Mesothelial cell of epicardium (in vitro differentiated cells): ENCODE measurements around the gene PDIA6. TPM values are rescaled to one million over a fixed set of nuclear protein-coding genes. Genes with fewer than 3 reads are reported as not detected.

Experiments
- DNase-seq, 2 experiments: peaks; one replicate each; pipeline ENCODE4 v3.0.0; 2021; ENCODE audit warnings: low spot score in 2 of 2; ENCODE audit not compliant: unreplicated experiment in 2 of 2
- H3K27ac Mint-ChIP-seq: 2 replicates; pipeline ENCODE4 v1.8.0; 2021; ENCODE audit warnings: mixed read lengths
- H3K27me3 Mint-ChIP-seq: 2 replicates; pipeline ENCODE4 v1.8.0; 2021; ENCODE audit warnings: low read depth, mixed read lengths
- H3K36me3 Mint-ChIP-seq: 2 replicates; pipeline ENCODE4 v1.8.0; 2021; ENCODE audit warnings: mixed read lengths
- H3K4me1 Mint-ChIP-seq: 2 replicates; pipeline ENCODE4 v1.8.0; 2021; ENCODE audit warnings: mixed read lengths
- H3K4me3 Mint-ChIP-seq: 2 replicates; pipeline ENCODE4 v1.8.0; 2021; ENCODE audit warnings: mild to moderate bottlenecking, moderate library complexity, mixed read lengths
- H3K9me3 Mint-ChIP-seq: 2 replicates; pipeline ENCODE4 v1.8.0; 2021; ENCODE audit warnings: mixed read lengths
- CTCF ChIP-seq: fragments of 200-600 bp; sonication (generic); IDR thresholded peaks from one replicate; pipeline ENCODE4 v1.5.0; 2021; ENCODE audit warnings: antibody characterized with exemption; ENCODE audit not compliant: unreplicated experiment
- total RNA-seq: library from RNA; stranded (reverse); gene quantifications from 3 replicates; pipeline ENCODE4 v1.2.1, GENCODE V29; 2021

The PDIA6 gene
- total RNA-seq, 1 donor from 2014 or later: 201 TPM

DNA sequence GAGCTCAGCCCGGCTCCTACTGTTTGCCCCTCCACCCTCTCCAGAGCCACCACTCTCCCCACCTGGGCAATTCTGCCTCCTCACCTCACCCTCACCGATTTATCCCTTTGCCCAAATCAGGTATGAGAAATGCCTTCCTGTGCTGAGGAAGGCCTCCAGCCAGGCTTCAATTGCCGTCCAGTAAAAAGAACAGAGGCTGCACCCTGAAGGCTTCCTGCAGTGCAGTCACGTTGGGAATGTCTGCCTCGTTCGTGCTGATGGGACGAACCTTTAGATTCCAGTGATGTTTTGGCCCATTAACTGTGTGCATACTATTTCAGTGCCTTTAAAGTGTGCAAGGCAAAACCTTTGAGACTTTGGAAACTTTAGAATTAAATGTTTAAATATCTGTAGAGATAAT is 57.0 kb downstream of the PDIA6 start:
- H3K27me3 Mint-ChIP-seq: no peaks in the 10 kb centered on the region
- H3K9me3 Mint-ChIP-seq: no peaks in the 10 kb centered on the region
- TF ChIP-seq CTCF: no peak
- no peaks in the 10 kb centered on the region for H3K36me3 Mint-ChIP-seq
- DNase-seq: no peak
- no peak overlapping the region for H3K27ac Mint-ChIP-seq
- H3K4me3 Mint-ChIP-seq: no peak overlapping the region
- H3K4me1 Mint-ChIP-seq: peaks cover 4% of the 10 kb centered on the region

- Mint-ChIP-seq H3K27me3 (no peaks in the 10 kb centered on the region), H3K27ac (no peak overlapping the region), H3K36me3 (no peaks in the 10 kb centered on the region)
These were observed 58.7 kb downstream of the PDIA6 start for GRCh38 chr2:10753876-10754275.

DNA sequence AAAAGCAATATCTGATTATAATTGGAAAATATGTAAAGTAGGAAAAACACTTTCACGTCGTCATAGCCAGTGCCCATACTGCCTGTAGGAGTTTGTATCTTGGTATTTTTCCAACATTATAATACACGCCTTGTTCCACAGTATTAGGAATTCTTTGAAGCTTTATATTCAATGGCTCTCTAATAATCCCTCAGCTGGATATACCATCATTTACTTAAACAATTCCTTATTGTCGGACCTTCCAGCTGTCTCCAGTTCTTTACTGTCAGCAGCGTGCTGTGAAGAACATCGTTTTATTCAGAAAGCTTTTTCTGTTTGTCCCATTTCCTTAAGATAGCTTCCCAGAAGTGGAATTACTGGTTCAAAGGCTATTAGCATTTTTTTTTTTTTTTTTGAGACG is 59.4 kb downstream of the PDIA6 start:
- H3K36me3 Mint-ChIP-seq: no peaks in the 10 kb centered on the region
- no peaks in the 10 kb centered on the region for H3K9me3 Mint-ChIP-seq
- no peaks in the 10 kb centered on the region for H3K27me3 Mint-ChIP-seq
- no peak for DNase-seq
- H3K4me3 Mint-ChIP-seq: no peak overlapping the region
- peaks cover 4% of the 10 kb centered on the region for H3K4me1 Mint-ChIP-seq
- TF ChIP-seq CTCF: no peak
- no peak overlapping the region for H3K27ac Mint-ChIP-seq

More at GRCh38 chr2:10753876-10754275, 58.7 kb downstream of the PDIA6 start:
- Mint-ChIP-seq H3K9me3 (no peaks in the 10 kb centered on the region), H3K4me3 (no peak overlapping the region), H3K4me1 (peaks cover 4% of the 10 kb centered on the region)
- TF ChIP-seq CTCF: no peak
- no peak for DNase-seq

DNA sequence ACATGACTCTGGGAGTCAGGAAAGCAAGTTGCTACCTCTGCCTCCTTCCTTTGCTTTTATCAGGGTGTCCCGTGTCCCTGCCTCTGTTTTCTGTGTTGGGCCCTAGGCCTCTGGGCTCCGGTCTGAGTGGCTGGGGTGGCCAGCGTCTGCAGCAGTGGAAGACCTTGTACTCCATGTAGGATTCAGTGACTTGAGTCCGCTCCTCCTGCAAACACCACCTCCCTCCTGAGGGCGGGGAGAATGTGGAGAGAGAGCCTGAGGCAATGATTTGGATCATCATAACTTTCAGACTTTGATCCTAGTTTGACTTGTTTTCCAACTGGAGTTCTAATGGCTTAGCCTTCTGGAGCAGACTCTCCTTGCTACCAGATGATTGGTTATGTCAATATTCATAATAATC is 60.3 kb downstream of the PDIA6 start:
- Mint-ChIP-seq H3K4me3 (no peak overlapping the region), H3K9me3 (no peaks in the 10 kb centered on the region), H3K27me3 (no peaks in the 10 kb centered on the region), H3K36me3 (no peaks in the 10 kb centered on the region), H3K27ac (no peak overlapping the region), H3K4me1 (peaks cover 4% of the 10 kb centered on the region)
- no peak for TF ChIP-seq CTCF
- DNase-seq: no peak

DNA sequence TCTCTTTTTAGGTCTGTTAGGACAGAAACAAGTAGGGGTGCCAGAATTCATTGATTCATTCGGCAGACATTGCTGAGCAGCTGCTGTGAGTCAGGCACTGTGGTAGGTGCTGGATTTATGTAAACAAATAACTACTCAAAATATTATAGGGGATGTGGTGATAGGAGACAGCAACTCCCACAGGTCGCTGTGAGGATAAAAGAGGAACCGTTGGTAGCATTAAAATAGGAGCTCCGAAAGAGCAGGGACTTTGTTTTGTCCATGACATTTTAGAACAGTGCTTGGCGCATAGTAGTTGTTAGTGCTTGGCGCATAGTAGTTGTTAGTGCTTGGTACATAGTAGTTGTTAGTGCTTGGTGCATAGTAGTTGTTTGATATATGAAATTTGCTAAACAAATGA is 62.0 kb downstream of the PDIA6 start:
- peaks cover 4% of the 10 kb centered on the region for H3K4me1 Mint-ChIP-seq
- H3K36me3 Mint-ChIP-seq: no peaks in the 10 kb centered on the region
- no peak overlapping the region for H3K27ac Mint-ChIP-seq
- H3K4me3 Mint-ChIP-seq: no peak overlapping the region
- TF ChIP-seq CTCF: no peak
- DNase-seq: no peak
- H3K9me3 Mint-ChIP-seq: no peaks in the 10 kb centered on the region
- no peaks in the 10 kb centered on the region for H3K27me3 Mint-ChIP-seq

DNA sequence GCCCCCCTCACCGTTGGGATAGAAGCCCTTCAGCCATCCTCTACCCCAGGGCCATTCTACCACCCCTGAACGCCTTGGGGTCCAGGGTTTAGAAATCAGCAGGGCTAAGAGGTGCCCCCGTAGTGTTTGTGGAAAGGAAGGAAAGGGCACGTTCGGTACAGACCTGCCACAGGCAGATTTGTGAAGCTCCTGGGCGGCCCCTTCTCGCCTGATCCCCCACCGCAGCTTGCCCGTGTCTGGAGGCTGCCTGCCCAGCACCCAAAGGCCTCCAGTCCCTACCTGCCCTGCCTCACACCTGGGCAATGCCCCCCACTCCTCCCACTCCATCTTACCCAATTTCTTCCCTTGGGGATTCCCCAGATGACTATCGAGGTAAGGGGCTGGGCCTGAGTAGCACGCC is 69.9 kb downstream of the PDIA6 start:
- no peaks in the 10 kb centered on the region for H3K27me3 Mint-ChIP-seq
- H3K36me3 Mint-ChIP-seq: no peaks in the 10 kb centered on the region
- DNase-seq: no peak
- H3K27ac Mint-ChIP-seq: no peak overlapping the region
- no peaks in the 10 kb centered on the region for H3K9me3 Mint-ChIP-seq
- no peaks in the 10 kb centered on the region for H3K4me1 Mint-ChIP-seq
- no peak overlapping the region for H3K4me3 Mint-ChIP-seq
- TF ChIP-seq CTCF: no peak
